Neuron (in vitro differentiated cells): Measurements from ENCODE around the gene C14orf93.

Source experiments
- H2AFZ ChIP-seq: one replicate; pipeline ENCODE4 v1.6.1; 2013; ENCODE audit warnings: low read depth, mild to moderate bottlenecking, inconsistent platforms, low read length, moderate library complexity
- H3K27me3 ChIP-seq: one replicate; pipeline ENCODE4 v1.6.1; 2013; ENCODE audit warnings: low read length; ENCODE audit not compliant: insufficient read depth
- H3K36me3 ChIP-seq: one replicate; pipeline ENCODE4 v1.6.1; 2013; ENCODE audit warnings: low read length; ENCODE audit not compliant: insufficient read depth
- H3K4me1 ChIP-seq: one replicate; pipeline ENCODE4 v1.6.1; 2013; ENCODE audit warnings: low read length; ENCODE audit not compliant: insufficient read depth
- H3K4me3 ChIP-seq: 2 replicates; pipeline ENCODE4 v1.5.1; 2013; ENCODE audit warnings: mild to moderate bottlenecking, low read length, moderate library complexity
- H3K9me3 ChIP-seq: one replicate; pipeline ENCODE4 v1.6.1; 2013; ENCODE audit warnings: low read length

The C14orf93 gene

GRCh38 chr14:22945642-22946041, 64.3 kb downstream of the C14orf93 start:
- Histone ChIP-seq H3K36me3 (peaks cover 43% of the 10 kb centered on the region), H3K9me3 (no peaks in the 10 kb centered on the region), H3K27me3 (no peaks in the 10 kb centered on the region), H3K4me1 (no peaks in the 10 kb centered on the region), H3K4me3 (no peak overlapping the region), H2AFZ (no peak overlapping the region)

GRCh38 chr14:22939684-22940083, 70.3 kb downstream of the C14orf93 start:
- Histone ChIP-seq H3K4me3 (no peak overlapping the region), H3K36me3 (peaks cover 14% of the 10 kb centered on the region), H2AFZ (no peak overlapping the region), H3K9me3 (no peaks in the 10 kb centered on the region), H3K4me1 (no peaks in the 10 kb centered on the region), H3K27me3 (no peaks in the 10 kb centered on the region)
